Measurements from ENCODE around the gene KRTAP10-2. TPM values are rescaled to one million over a fixed set of nuclear protein-coding genes. Genes with fewer than 3 reads are reported as not detected.
"Not testable (repeated sequence)": the region's sequence is repeated elsewhere in the genome, so short reads cannot be mapped to it uniquely, and the experiment has no call there.

Gene KRTAP10-2
- total and polyA plus RNA-seq, 9 of the 15 experiments (the other 6 are each of a cell fraction or from before 2014, with no cell fraction given), result not detected

DNA sequence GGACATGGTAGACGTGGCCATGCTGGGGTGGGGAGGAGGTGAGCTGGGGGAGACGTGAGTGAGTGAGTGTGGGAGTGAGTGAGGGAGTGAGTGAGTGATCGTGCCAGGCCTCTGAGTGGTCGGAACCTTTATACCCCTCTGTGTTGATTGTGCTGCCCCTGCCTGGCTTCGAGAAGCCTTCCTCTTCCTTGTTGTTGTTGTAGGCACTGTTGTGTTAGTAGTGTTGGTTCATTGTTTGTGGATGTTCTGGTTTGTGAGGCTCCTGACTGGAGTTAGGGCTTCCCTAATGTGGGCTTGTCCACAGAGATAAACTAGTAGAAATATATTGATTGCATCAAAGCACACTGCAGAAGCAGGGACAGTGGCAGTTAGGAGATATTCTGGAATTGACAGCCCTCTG is 7.4 kb upstream of the KRTAP10-2 start, which contains the start of gene KRTAP10-3 (continued):
- TF ChIP-seq SPI1 (IDR thresholded peaks at IDR 0.05; ENCODE audit: borderline replicate concordance, low read depth, low read length) (no peak), ELF2 (CRISPR knock-in tag; IDR thresholded peaks at IDR 0.05) (no peak), ZNF3 (CRISPR knock-in tag; IDR thresholded peaks at IDR 0.05) (no peak), SRSF3 (IDR thresholded peaks at IDR 0.05; ENCODE audit: insufficient read depth, low read length) (no peak), ZNF707 (CRISPR knock-in tag; conservative IDR thresholded peaks at IDR 0.05) (no peak), FOSL1 (tag; conservative IDR thresholded peaks at IDR 0.05) (no peak)
- TF ChIP-seq, protein P1, sequence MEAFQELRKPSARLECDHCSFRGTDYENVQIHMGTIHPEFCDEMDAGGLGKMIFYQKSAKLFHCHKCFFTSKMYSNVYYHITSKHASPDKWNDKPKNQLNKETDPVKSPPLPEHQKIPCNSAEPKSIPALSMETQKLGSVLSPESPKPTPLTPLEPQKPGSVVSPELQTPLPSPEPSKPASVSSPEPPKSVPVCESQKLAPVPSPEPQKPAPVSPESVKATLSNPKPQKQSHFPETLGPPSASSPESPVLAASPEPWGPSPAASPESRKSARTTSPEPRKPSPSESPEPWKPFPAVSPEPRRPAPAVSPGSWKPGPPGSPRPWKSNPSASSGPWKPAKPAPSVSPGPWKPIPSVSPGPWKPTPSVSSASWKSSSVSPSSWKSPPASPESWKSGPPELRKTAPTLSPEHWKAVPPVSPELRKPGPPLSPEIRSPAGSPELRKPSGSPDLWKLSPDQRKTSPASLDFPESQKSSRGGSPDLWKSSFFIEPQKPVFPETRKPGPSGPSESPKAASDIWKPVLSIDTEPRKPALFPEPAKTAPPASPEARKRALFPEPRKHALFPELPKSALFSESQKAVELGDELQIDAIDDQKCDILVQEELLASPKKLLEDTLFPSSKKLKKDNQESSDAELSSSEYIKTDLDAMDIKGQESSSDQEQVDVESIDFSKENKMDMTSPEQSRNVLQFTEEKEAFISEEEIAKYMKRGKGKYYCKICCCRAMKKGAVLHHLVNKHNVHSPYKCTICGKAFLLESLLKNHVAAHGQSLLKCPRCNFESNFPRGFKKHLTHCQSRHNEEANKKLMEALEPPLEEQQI (IDR thresholded peaks at IDR 0.05), result no peak
- TF ChIP-seq, protein P2, sequence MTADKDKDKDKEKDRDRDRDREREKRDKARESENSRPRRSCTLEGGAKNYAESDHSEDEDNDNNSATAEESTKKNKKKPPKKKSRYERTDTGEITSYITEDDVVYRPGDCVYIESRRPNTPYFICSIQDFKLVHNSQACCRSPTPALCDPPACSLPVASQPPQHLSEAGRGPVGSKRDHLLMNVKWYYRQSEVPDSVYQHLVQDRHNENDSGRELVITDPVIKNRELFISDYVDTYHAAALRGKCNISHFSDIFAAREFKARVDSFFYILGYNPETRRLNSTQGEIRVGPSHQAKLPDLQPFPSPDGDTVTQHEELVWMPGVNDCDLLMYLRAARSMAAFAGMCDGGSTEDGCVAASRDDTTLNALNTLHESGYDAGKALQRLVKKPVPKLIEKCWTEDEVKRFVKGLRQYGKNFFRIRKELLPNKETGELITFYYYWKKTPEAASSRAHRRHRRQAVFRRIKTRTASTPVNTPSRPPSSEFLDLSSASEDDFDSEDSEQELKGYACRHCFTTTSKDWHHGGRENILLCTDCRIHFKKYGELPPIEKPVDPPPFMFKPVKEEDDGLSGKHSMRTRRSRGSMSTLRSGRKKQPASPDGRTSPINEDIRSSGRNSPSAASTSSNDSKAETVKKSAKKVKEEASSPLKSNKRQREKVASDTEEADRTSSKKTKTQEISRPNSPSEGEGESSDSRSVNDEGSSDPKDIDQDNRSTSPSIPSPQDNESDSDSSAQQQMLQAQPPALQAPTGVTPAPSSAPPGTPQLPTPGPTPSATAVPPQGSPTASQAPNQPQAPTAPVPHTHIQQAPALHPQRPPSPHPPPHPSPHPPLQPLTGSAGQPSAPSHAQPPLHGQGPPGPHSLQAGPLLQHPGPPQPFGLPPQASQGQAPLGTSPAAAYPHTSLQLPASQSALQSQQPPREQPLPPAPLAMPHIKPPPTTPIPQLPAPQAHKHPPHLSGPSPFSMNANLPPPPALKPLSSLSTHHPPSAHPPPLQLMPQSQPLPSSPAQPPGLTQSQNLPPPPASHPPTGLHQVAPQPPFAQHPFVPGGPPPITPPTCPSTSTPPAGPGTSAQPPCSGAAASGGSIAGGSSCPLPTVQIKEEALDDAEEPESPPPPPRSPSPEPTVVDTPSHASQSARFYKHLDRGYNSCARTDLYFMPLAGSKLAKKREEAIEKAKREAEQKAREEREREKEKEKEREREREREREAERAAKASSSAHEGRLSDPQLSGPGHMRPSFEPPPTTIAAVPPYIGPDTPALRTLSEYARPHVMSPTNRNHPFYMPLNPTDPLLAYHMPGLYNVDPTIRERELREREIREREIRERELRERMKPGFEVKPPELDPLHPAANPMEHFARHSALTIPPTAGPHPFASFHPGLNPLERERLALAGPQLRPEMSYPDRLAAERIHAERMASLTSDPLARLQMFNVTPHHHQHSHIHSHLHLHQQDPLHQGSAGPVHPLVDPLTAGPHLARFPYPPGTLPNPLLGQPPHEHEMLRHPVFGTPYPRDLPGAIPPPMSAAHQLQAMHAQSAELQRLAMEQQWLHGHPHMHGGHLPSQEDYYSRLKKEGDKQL (CRISPR knock-in tag; IDR thresholded peaks at IDR 0.05; ENCODE audit: borderline replicate concordance), result no peak

DNA sequence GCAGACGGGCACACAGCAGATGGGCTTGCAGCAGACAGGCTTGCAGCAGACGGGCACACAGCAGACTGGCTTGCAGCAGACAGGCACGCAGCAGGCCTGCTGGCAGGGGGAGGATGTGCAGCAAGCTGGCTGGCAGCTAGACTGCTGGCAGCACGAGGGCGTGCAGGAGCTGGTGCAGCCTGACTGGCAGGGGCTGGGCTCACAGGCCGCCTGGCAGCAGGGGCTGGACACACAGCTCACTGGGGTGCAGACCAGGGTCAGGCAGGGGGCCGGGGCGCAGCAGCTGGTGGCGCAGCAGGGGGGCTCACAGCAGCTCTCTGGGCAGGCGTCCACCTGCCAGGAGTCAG is 7.0 kb upstream of the KRTAP10-2 start:
- H3K9me1 ChIP-seq (ENCODE audit: control insufficient read depth, insufficient read depth, low read length); ATAC-seq; H3K79me2 ChIP-seq (ENCODE audit: control insufficient read depth, insufficient read depth, low read length); H3K4me3 ChIP-seq; intact Hi-C loops (cut with micrococcal nuclease); in situ Hi-C loops (cut with MboI); POLR2A ChIA-PET; H3K4me2 ChIP-seq (ENCODE audit: insufficient read depth, low read length); H3K36me3 ChIP-seq (ENCODE audit: control insufficient read depth, insufficient read depth, low read length); BruUV-seq (replicated peaks); H4K20me1 ChIP-seq (replicated peaks; ENCODE audit: control insufficient read depth, insufficient read depth, low read length); H2AFZ ChIP-seq (ENCODE audit: low read depth, low read length); H3K4me1 ChIP-seq (replicated peaks in 1 of 2; ENCODE audit: control insufficient read depth in 2 of 2, insufficient read depth in 2 of 2, low read length in 2 of 2); CTCF ChIA-PET (ENCODE audit: low intra/inter-chr PET ratio); FAIRE-seq; H3K9ac ChIP-seq (ENCODE audit: insufficient read depth in 1 of 2, low read depth in 2 of 2, low read length in 2 of 2); H3K9me3 ChIP-seq (replicated peaks; ENCODE audit: control insufficient read depth, insufficient read depth, low read depth, low read length); H3K27ac ChIP-seq (ENCODE audit: extremely low read depth, low read depth, low read length); DNase-seq (ENCODE audit: extremely low read depth in 1 of 4, low spot score in 3 of 4): not testable (repeated sequence)
- peaks cover 33 to 46% of the 10 kb centered on the region in 2 experiments for H3K27me3 ChIP-seq (ENCODE audit: control insufficient read depth in 2 of 2, insufficient read depth in 2 of 2, low read length in 2 of 2)
- WGBS (ENCODE audit: insufficient coverage, low coverage, missing lambda C conversion rate), result 2% methylated on average over 5 of the region's 10 CpGs

Data from K562 (cell line).